GM10248 (cell line): Measurements from ENCODE around the gene IMPA2.
A peak's percentile ranks its signal among the peaks of the same experiment; 100 is the strongest.

Experiments used
- CTCF ChIA-PET: fragments of 300-600 bp; sonication (Branson Sonifier 250); formaldehyde crosslinking; extraction: SDS; loops from one replicate; lab custom pipeline; 2021; ENCODE audit warnings: antibody characterized with exemption; lab: Yijun Ruan, JAX
- POLR2A ChIA-PET: fragments of 350-650 bp; sonication (Branson Sonifier 250); formaldehyde crosslinking; extraction: SDS; loops from one replicate; lab custom pipeline; 2020; ENCODE audit warnings: antibody characterized with exemption; lab: Yijun Ruan, JAX
- DNase-seq: peaks from one replicate; pipeline ENCODE4 v3.0.0; 2012; ENCODE audit errors: extremely low spot score
- TF ChIP-seq, protein P1 (sequence below): IDR thresholded peaks from 2 replicates; pipeline ENCODE4 v1.5.1; 2012; ENCODE audit warnings: mild to moderate bottlenecking, low read depth; ENCODE audit errors: extremely low read depth, missing control alignments, control extremely low read depth

The IMPA2 gene

DNA sequence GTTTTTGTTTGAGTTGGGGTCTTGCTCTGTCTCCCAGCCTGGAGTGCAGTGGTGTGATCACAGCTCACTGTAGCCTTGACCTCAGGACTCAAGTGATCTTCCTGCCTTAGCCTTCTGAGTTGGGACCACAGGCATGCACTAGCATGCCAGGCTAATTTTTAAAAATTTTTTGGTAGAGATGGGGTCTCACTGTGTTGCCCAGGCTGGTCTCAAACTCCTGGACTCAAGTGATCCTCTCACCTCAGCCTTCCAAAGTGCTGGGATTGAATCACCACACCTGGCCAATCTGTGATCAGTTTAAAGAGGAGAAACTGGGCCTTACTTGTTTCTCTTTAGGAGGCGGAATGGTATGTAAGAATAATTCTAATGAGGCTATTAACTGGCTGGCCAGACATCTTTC lies 49.9 kb downstream of the IMPA2 start:
- DNase-seq = no peak
- ChIA-PET POLR2A (no interaction called here), CTCF (interaction anchor here (2.4 to 5.1 kb wide), 3 partner anchors 7 to 94 kb away, joined by 9 to 15 read pairs (median 15); no protein-coding TSS in a partner anchor)
- TF ChIP-seq, protein P1, sequence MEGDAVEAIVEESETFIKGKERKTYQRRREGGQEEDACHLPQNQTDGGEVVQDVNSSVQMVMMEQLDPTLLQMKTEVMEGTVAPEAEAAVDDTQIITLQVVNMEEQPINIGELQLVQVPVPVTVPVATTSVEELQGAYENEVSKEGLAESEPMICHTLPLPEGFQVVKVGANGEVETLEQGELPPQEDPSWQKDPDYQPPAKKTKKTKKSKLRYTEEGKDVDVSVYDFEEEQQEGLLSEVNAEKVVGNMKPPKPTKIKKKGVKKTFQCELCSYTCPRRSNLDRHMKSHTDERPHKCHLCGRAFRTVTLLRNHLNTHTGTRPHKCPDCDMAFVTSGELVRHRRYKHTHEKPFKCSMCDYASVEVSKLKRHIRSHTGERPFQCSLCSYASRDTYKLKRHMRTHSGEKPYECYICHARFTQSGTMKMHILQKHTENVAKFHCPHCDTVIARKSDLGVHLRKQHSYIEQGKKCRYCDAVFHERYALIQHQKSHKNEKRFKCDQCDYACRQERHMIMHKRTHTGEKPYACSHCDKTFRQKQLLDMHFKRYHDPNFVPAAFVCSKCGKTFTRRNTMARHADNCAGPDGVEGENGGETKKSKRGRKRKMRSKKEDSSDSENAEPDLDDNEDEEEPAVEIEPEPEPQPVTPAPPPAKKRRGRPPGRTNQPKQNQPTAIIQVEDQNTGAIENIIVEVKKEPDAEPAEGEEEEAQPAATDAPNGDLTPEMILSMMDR = no peak

DNA sequence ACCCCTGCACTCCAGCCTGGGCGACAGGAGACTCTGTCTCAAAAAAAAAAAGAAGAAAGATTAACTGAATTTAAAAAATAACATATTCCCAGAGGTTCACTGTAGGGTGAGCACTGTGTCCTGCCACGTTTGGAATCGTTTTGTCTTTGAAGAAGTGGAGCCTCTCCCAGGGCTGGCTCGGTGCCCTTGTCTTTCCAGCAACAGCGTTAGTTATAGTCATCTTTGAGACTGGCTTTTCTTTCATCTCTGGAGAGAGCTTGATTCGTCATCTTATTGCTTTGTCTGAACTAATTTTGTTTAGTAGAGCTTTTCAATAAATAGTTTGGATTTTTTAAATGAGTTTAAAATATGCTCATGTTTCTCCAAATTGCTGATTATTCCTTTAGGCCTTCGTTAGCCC lies 50.5 kb downstream of the IMPA2 start:
- ChIA-PET POLR2A (no interaction called here), CTCF (interaction anchor here (0.9 to 5.1 kb wide), 3 partner anchors 34 to 94 kb away, joined by 3 to 15 read pairs (median 9); no protein-coding TSS in a partner anchor)
- no peak for DNase-seq
- TF ChIP-seq, protein P1 = no peak

DNA sequence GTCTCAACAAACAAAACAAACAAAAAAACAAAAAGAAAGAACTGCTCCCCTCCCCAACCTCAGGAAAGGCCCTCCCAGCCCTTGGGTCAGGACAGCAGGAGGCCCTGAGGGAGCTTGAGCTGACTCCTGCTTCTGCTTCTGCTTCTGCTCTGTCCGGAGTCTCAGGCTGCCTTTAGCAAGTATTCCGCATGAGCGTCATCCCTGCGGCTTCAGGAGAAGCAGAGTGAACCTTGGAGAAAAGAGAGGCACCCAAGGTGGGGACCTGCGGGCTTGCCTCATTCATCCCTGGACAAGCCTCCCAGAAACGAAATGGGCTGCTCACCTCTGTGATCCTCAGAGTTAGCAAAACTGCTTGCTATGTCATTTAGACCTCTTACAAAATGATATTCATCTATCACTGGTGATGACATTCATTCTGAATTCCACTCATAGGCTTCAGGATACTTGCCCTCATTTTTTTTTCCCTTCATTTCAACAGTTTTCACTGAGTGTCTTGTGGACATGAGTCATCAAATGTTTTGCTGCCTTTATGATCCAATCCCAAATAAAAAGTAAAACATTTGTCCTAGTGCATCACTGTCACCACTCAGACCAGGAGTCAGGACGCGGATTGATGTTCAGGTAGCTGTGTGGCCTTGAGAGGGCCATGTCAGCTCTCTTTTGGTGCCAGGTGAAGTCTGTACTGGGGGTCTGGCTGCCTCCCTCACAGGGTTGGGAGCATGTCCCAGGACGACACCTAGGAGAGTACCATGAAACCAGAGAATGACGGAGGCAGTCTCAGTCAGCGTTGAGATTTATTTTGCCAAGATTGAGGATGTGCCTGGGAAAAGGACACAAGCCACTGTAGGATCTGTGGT lies 51.7 kb downstream of the IMPA2 start:
- no peak for DNase-seq
- CTCF ChIA-PET = interaction anchor here (1.3 to 5.1 kb wide), 2 partner anchors 38 to 96 kb away, joined by 4 to 15 read pairs; no protein-coding TSS in a partner anchor
- POLR2A ChIA-PET = no interaction called here
- TF ChIP-seq, protein P1 = no peak

DNA sequence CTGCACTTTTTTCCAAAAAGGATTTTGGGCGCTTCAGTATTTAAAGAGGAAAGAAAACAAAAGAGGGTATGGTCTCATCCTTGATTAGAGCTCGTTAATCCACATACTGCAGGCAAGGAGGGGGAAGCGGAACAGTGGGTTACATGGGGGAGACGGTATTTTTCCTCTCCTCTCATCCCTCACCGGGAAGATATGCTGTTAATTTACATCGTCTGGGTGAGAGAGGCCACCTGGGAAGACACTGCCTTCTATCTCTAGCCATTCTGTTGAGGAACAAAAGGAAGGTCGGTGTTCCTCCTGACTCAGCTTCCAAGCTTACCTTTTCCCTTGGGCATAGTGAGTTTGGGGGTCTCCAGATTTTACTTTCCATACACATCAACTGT lies 52.3 kb downstream of the IMPA2 start:
- ChIA-PET POLR2A (no interaction called here), CTCF (interaction anchor here (1.3 to 5.1 kb wide), 2 partner anchors 38 to 96 kb away, joined by 4 to 15 read pairs; no protein-coding TSS in a partner anchor)
- no peak for DNase-seq
- TF ChIP-seq, protein P1 = no peak

DNA sequence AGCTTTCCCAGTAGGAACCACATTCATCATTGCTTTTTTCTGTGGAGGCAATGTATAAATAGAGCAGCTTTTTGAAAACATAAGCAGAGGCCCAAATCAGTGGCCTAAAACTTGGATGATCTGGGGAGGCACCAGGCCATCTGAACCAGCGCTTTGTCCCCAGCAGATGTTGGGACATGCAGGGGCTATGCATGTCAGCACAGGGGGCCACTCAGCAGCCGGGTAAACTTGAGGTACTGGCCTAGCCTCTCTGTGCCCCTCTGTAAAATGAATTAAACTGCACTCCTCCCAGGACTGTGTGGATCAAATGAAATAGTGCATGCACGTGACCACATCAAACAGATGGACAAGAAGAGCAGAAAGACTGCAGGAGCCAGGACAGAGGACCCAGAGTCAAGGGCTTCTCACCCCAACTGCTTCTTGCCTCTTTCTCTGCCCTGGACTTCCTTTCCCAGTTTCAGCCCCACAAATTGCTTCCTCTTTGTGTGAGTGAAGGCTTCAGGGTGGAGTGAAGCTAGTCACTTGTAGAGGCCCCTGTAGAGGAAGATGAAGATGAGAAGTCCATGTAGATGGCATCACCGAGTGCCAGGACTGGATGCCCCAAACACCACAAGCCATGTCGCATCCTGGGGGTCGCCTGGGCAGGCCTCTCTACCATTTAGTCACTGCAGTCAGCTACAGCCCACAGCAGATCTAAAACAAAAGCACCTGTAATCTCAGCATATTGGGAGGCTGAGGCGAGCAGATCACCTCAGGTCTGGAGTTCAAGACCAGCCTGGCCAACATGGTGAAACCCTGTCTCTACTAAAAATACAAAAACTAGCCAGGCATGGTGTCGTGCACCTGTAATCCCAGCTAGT lies 53.2 kb downstream of the IMPA2 start:
- CTCF ChIA-PET = interaction anchor here (5.1 kb wide), 1 partner anchor 97 kb away, joined by 15 read pairs; no protein-coding TSS in a partner anchor
- POLR2A ChIA-PET = no interaction called here
- peak; percentile 14 for DNase-seq
- TF ChIP-seq, protein P1 = no peak

DNA sequence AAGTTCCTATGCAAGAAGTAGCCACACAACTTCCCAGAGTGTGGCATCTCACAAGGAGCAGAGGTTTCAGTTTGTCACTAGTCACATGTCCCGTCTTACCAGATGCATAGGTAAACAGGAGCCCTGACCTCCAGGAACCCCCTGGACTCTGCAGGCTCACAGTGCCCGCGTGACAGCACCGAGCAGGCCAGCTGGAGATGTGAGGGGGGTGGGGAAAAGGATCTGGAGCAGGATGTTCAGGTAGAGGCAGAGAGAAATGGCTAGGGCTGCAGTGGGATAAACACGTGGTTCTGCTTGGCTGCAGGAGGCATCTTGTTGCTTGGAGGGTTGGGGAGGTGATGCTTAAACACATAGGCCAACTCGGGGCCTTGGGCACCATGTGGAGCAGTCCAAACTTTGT lies 54.2 kb downstream of the IMPA2 start:
- ChIA-PET CTCF (interaction anchor here (6.6 kb wide), 1 partner anchor 96 kb away, joined by 91 read pairs; no protein-coding TSS in a partner anchor), POLR2A (no interaction called here)
- DNase-seq = no peak
- TF ChIP-seq, protein P1 = no peak
